ENCODE measurements around the gene SLC10A7. TPM values are rescaled to one million over a fixed set of nuclear protein-coding genes. Genes with fewer than 3 reads are reported as not detected.

Gene SLC10A7
- total and polyA plus RNA-seq, 9 donors, result 4.0 to 12.4 (median 9.7) TPM

DNA sequence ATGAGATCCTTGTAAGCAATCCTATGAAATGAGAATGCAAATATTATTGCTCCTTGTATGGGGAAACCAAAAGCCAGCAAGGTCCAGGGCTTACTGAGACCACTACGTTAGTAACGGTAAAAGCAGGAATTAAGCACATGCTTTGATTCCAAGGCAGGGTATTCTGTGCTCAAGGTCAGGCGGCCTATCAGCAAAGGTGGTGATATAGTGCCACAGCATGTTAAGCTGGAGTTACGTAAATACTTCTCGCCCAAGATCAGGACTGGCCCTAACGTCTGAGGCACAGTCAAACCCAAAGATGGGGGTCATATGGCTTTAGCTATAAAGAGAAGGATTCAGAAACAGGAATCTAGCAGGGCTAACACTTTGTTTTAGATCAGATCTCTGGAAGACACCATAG is 27.6 kb downstream of the SLC10A7 start:
- 88 to 92% (median 91%) methylated on average over 6 of the region's 6 CpGs for WGBS, 3 donors
- no peaks in the 10 kb centered on the region for H3K36me3 ChIP-seq
- no peak overlapping the region for H3K4me3 ChIP-seq
- DNase-seq, result no peak
- no peaks in the 10 kb centered on the region for H3K9me3 ChIP-seq
- TF ChIP-seq POLR2A (IDR thresholded peaks at IDR 0.05), result no peak
- TF ChIP-seq, protein P1, sequence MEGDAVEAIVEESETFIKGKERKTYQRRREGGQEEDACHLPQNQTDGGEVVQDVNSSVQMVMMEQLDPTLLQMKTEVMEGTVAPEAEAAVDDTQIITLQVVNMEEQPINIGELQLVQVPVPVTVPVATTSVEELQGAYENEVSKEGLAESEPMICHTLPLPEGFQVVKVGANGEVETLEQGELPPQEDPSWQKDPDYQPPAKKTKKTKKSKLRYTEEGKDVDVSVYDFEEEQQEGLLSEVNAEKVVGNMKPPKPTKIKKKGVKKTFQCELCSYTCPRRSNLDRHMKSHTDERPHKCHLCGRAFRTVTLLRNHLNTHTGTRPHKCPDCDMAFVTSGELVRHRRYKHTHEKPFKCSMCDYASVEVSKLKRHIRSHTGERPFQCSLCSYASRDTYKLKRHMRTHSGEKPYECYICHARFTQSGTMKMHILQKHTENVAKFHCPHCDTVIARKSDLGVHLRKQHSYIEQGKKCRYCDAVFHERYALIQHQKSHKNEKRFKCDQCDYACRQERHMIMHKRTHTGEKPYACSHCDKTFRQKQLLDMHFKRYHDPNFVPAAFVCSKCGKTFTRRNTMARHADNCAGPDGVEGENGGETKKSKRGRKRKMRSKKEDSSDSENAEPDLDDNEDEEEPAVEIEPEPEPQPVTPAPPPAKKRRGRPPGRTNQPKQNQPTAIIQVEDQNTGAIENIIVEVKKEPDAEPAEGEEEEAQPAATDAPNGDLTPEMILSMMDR (IDR thresholded peaks at IDR 0.05), result no peak
- no peak for TF ChIP-seq EP300 (IDR thresholded peaks at IDR 0.05)
- H3K27me3 ChIP-seq, result no peaks in the 10 kb centered on the region
- H3K4me1 ChIP-seq (ENCODE audit: insufficient read depth), result peaks cover 6% of the 10 kb centered on the region
- no peak overlapping the region for H3K27ac ChIP-seq
- intact Hi-C loops (cut with DNase I), result no loop called here

DNA sequence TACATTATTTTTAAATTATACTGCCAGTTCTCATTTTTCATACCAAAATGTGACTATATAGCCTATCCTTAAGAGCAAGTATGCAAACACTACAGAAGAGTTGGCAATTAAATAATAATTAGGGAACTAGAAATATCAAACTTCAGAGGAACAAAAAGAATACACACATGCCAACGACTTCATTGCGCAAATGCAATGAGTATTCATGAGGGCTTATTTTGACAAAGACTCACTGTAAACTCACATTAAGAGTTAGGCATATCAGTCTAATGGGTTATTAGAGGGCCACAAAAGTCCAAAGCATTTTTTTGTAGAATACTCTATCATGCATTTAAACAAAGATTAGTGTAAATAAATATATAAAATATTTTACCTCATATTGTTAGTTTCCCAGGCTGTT is 31.6 kb downstream of the SLC10A7 start:
- peaks cover 3% of the 10 kb centered on the region for H3K4me1 ChIP-seq (ENCODE audit: insufficient read depth)
- no peak overlapping the region for H3K4me3 ChIP-seq
- H3K9me3 ChIP-seq, result no peaks in the 10 kb centered on the region
- no peak for TF ChIP-seq EP300 (IDR thresholded peaks at IDR 0.05)
- H3K27ac ChIP-seq, result no peak overlapping the region
- DNase-seq, result no peak
- intact Hi-C loops (cut with DNase I), result no loop called here
- H3K27me3 ChIP-seq, result no peaks in the 10 kb centered on the region
- 92 to 98% (median 94%) methylated on average over 2 of the region's 2 CpGs for WGBS, 3 donors
- no peaks in the 10 kb centered on the region for H3K36me3 ChIP-seq

DNA sequence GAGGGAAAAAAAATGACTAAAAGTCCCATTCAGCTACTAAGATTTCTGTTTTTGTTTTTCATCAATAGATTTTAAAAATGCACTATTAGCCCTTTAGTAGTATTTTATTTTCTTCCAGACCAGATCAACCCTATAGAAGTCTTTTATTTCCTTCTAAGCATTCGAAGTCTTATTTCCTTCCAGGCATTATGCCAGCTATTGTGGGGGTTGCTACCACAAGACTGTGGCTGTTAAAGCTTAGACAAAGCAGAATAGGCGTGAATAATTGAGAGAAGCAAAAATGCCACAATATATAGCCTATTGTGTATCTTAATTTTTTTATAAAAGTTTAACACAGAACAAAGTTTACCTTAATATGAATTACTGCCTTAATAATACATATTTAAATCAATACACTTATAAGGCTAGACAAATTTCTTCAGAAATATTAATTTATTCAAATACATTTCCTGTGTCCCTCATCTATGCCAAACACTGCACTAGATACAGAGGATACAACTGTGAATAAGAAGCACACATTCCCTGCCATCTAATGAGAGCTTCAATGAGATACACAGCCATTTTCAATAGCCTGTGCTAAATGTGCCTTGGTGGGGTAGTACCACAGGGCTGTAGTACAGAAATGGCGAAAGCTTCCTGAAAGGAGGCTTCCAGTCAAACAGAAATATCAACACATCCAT is 33.1 kb downstream of the SLC10A7 start:
- no peaks in the 10 kb centered on the region for H3K4me1 ChIP-seq (ENCODE audit: insufficient read depth)
- H3K27me3 ChIP-seq, result no peaks in the 10 kb centered on the region
- 66 to 70% (median 68%) methylated on average over 3 of the region's 3 CpGs for WGBS, 3 donors

DNA sequence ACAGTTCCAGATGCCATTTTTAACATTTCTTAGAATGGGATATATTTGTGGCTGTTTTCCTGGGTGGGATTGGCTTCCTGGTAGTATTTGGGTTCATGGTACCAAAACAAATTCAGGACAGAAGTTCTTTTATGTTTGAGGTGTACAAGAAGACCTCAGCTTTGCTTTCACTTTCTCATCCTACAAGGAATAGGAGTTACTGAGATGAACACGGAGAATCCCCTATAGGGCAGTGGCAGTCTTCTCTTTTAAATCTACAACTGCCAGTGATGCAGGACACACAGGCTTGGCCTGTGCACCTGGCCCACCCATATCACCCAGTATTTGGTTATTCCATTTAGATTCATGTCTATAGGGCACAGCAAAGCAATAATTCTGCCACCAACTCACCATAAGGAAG is 35.2 kb downstream of the SLC10A7 start:
- Histone ChIP-seq H3K4me1 (ENCODE audit: insufficient read depth) (no peaks in the 10 kb centered on the region), H3K27me3 (no peaks in the 10 kb centered on the region), H3K36me3 (no peaks in the 10 kb centered on the region), H3K27ac (no peak overlapping the region), H3K9me3 (no peaks in the 10 kb centered on the region), H3K4me3 (no peak overlapping the region)
- no peak for DNase-seq
- intact Hi-C loops (cut with DNase I), result no loop called here
- WGBS, 3 donors, result 77 to 93% (median 92%) methylated on average over 1 of the region's 1 CpG
- TF ChIP-seq POLR2A (IDR thresholded peaks at IDR 0.05), result no peak
- TF ChIP-seq EP300 (IDR thresholded peaks at IDR 0.05), result no peak
- TF ChIP-seq, protein P1 (IDR thresholded peaks at IDR 0.05), result no peak

More for the DNA sequence above, 33.1 kb downstream of the SLC10A7 start:
- DNase-seq, result no peak
- TF ChIP-seq EP300 (IDR thresholded peaks at IDR 0.05) (no peak), POLR2A (IDR thresholded peaks at IDR 0.05) (no peak)
- TF ChIP-seq, protein P1 (IDR thresholded peaks at IDR 0.05), result no peak
- Histone ChIP-seq H3K9me3 (no peaks in the 10 kb centered on the region), H3K36me3 (no peaks in the 10 kb centered on the region), H3K27ac (no peak overlapping the region), H3K4me3 (no peak overlapping the region)
- intact Hi-C loops (cut with DNase I), result no loop called here

DNA sequence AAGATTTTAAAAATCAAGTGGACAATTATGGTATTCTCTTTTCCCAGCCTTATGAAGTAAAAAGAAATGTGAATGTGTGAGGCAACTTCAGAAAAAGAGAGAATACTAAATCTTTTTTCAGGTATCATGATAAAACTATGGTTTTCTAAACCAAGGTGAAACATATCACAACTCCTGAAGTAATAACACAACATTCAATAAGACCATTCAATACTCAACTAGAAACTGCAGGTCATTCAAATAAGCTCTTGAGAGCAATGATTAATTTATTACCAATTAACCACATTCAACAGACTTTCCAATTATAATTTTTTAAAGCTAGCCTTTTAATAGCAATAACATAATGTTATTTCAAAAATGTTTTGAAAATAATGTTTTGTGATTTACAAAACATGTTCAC is 35.8 kb downstream of the SLC10A7 start:
- Histone ChIP-seq H3K27ac (no peak overlapping the region), H3K9me3 (no peaks in the 10 kb centered on the region), H3K27me3 (no peaks in the 10 kb centered on the region), H3K36me3 (no peaks in the 10 kb centered on the region), H3K4me3 (no peak overlapping the region), H3K4me1 (ENCODE audit: insufficient read depth) (no peaks in the 10 kb centered on the region)
- no peak for DNase-seq
- intact Hi-C loops (cut with DNase I), result no loop called here
- TF ChIP-seq EP300 (IDR thresholded peaks at IDR 0.05), result no peak
- TF ChIP-seq, protein P1 (IDR thresholded peaks at IDR 0.05), result no peak
- no peak for TF ChIP-seq POLR2A (IDR thresholded peaks at IDR 0.05)

All from ovary (tissue), 9 donors.